DMS153 treated with DMSO at 0.1 percent for 48 hours (cell line): Measurements from ENCODE around the gene CLEC2A.

Source experiments
- DNase-seq: peaks from one replicate; lab custom pipeline; 2025; ENCODE audit not compliant: unreplicated experiment; lab: John Stamatoyannopoulos, UW

Gene CLEC2A

DNA sequence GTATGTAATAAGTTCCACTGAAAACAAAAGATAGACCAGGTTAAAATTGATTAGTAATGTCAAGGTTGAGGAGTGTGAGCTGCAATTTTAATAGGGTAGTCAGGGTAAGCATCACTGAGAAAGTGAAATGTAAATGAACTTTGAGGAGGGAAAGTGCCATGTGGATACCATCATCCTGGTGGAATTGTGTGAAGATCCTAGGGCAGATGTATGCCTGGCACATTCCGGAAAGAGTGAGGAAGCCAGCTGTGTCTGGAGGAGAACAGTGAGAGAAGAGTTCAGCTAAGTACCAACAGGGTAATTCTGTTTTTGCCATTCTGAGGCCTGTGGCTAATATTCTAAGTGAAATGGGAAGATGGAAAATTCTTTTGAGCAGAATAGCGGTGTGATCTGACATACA, 2.9 kb upstream of the CLEC2A start:
- DNase-seq = no peak

DNA sequence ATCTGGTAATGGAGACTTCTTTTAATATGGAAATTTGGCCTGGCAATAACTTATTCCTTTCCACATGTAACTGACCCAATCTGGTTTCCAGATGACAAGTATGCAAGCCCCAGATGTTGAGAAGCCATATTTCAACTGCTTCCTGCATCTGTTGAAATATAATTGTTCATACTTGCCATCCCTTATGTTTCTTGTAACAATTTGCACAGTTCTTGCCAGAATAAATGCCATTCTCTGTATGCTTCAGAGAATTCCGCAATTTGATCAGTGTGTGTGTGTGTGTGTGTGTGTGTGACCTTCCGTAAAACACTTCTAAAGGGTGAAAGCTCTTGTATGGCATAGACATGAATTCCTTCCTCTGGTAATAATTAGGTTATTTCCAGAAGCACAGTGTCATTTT, 1.8 kb upstream of the CLEC2A start:
- DNase-seq = no peak

DNA sequence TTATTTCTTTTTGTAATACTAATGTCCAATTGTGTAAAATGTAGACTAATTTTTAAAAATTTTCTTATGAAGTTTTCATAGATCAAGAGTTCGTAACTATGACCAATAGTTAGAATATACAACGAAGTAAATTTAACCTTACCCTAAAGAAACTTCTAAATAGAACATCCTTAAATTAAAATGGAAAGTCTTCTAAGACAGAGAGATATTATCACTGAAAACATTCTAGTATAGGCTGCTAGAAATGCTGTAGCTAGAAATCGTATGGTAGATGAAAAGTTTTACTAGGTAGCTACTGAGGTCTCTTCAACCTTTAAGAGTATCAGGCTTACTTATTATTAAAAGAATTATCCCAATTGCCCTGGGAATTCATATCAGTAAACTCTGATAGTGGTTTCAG, 925 bp downstream of the CLEC2A start:
- no peak for DNase-seq

DNA sequence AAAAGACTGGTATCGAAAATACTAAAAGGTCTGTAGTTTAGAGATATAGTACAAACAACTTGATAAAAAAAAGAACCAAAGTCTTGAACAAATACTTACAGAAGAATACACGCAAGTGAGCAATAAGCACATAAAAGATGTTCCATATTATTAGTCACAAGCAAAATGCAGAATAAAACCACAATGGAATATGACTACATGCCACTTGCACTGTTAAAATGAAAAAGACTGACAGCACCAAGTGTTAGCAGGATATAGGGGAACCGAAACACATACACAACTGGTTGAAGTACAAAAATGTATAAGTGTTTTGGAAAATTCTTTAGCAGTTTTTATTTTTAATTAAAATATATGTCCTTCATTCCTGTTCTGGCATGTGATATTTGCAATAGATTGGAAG, 3.6 kb downstream of the CLEC2A start:
- no peak for DNase-seq

DNA sequence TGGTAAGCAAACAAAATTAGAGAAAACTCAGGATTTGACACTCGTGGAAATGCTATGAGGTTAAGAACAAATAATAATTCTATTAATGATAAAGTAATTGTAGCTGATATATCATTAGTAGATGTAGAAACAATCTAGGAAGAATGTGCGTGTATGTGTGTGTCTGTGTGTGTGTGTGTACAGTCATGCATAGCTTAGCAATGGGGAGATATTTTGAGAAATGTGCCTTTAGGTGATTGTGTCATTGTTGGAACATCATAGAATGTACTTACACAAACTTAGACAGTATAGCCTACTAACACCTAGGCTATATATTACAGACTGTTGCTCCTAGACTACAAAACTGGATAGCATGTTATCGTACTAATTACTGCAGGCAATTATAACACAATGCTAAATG, 5.3 kb downstream of the CLEC2A start:
- no peak for DNase-seq

DNA sequence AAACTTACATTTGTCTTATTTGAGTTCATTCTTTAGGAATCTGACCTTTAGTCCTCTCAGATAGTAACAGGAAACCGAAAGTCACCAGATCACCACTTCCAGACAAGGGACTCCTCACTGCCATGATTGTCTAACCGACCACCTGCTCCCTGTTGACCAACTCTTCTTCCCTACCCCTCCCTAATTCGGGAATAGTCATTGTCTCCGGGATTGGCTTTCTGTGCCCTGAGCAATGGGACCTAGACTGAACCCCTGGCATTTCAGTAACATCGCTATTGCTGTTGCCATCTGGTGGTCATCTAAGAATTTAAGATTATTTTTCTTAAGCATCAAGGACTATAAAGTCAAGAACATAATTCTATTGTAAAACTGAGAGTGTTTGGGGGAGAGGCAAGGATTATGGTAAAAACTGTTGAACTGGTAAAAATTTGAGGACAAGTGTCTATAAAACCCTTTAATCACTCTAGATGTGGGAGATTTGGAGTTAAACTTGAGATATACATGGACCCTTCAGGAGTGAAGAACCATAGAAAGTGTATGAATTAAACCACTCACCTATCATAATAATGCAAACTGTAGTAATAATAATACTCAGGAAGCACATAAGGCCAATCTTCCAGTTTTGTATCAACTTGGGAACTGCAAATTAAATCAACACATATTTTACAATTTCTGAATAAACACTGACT, 6.3 kb downstream of the CLEC2A start:
- peak; percentile 23 for DNase-seq

DNA sequence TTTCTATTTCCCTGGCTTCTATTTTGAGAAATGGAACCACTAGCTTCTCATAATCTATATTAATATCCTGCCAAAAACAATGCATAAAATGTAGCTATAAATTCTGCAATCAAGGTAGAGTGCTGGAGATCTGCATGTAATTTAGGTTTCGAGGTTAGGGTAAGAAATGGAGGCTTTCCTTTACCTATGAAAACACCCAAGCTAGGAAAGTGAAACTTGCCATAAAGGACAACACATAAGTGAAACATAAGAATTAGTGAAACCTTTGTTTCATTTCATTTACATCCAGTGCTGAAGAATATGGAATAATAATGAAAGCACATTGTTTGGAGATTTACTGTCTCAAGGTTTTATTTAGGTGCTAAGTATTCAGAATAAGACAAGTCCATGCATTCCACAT, 9.7 kb downstream of the CLEC2A start:
- DNase-seq = no peak

DNA sequence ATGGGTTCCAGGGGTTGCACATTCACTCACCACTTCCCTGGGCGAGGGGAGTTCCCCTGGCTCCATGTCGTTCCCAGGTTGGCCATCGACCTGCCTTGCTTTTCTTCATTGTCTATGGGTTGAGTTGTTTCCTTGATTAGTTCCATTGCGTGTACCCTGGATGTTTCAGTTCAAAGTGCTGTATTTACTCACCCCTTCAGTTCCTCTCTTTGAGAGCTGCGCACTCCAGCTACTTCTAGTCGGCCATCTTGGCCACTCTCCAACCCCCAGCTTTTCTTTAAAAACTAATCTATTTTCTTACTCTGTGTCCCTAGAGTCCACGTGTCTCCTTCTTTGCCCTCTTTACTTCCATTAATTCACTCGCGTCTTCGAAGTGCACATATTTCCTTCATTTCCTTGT, 11.7 kb downstream of the CLEC2A start:
- DNase-seq = no peak

DNA sequence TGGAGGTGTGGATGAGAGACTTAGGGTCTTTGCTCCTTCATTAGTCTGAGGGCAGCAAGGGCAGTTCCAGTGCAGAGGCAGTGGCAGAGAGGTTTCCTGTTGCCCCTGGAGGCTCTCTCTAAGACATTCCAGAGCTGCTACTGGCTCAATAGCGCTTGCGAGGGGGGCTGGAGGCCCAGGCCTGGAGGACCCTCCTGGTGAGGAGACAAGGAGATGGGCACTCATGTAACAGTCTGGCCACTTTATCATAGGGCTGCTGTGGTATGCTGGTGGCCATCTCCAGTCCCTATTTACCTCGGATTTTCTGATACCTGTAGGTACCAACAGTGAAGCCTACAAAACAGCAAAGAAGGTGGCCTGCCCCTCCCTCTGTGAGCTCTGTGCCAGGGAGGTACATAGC, 12.7 kb downstream of the CLEC2A start:
- DNase-seq = no peak

DNA sequence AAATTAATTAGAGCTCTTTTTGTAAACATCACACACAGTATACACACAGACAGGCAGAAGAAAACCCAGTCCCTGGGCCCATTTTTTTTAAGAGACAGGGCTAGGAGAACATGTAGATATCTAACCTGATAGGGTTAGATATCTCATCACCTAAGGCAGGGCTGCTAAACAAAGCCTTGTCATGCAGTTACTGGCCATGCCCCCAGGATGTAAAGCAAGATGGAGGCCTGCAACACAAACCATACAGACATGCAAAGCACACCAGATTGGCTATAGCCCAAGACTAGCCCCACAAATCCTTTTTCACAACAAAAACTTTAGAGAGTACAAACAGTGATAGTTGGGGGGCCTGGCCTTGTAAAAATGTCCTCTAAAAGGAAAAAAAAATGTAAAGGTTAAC, 20.5 kb downstream of the CLEC2A start:
- DNase-seq = no peak

DNA sequence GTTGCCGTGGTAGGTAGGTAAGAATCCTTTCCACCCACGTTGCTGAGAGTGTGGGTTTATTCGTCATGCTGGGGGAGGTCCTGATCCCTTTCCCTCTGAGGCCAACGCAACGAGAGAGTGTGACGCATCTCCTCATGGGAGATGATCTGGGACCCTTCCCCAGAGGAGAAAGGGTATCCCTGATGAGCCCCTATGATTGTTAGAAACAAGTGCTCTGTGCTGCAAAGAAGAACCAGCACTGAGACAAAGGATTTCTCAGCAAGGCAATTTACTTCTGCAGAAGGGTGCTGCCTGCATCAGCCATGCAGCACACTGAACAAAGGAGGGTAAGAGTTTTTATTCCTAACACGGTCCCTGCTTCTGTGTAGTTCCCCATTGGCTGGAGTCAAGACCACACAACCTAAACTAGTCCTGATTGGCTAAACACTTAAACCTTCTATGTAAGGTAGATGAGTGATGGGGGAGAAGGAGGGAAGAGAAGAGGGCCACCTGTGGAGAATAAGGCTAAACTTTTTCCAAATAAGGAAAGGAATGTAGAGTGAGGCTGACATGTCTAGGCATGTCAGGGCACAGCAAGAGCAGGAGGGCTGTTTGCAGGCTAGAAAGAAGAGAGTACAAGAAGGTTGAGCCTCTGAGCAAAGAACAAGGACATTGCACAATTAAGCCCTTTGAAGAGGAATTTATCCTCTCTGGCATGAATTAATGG, 21.3 kb downstream of the CLEC2A start:
- no peak for DNase-seq

DNA sequence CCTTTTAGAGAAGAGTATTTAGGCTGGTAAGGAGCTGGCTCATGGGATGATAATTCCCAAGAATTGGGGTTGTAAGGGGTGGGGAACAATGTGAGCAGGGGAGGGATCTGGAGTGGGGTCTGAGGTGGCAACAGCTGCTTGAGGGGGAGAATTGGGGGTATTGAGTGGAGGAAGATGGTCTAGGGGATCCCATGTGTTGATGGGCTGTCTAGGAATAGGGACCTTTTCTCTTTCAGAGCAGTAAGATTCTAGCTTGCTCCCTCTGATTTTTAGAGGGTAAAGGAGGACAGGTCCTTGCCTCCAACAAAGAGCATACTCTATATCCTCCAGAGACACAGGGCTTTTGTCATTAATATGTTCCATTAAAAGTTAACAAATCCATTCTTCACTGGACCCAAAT, 22.4 kb downstream of the CLEC2A start:
- DNase-seq = no peak

DNA sequence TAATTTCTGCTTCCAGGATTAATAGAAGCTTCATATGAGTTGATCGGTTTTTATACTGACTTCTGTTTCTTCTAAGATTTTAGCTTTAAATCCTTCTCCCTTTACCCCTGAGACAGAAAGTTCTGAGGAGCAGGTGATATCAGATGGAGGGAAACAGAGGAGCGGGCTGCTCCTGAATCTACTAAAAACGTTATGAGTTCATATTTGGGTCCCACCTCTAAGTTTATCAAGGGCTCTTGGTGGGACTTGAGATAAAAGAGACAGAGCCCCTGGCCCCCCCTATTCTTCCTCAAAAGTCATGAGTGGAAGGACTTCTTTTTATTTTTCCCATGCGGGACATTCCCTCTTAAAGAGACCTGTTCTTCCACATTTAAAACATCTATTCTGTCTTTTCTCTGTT, 23.8 kb downstream of the CLEC2A start:
- no peak for DNase-seq

DNA sequence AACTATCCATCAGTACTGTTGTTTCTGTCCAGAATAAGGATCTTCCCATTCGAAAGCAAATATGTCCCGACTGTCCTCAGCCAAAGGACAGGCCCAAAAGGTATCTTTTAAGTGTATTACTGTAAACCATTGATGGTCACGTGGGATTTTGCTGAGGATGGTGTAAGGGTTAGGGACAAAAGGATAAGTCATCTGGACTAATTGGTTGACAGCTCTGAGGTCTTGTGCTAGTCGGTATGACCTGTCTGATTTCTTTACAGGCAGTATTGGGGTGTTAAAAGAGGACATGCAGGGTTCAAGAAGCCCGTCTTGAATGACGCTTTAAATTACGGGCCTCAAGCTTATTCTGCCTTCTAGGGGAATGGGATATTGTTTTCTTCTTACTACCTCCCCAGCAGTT, 24.4 kb downstream of the CLEC2A start:
- no peak for DNase-seq

DNA sequence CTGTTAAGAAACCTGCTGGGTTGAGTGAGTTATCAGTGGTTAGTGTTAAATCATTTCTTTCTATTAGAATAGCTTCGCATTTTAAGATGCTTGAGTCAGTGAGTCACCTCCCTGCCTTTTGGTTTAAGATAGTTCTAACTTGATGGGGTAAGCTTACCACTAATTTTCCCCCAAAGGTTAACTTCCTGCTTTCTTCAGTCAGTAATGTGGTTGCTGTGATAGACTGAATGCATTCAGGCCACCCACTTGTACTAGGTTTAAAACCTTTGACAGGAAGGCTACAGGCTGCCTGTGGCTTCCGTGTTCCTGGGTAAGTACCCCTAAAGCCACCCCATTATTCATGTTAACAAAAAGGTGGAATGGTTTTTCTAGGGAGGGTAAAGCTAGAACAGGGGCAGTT, 25.3 kb downstream of the CLEC2A start:
- no peak for DNase-seq

DNA sequence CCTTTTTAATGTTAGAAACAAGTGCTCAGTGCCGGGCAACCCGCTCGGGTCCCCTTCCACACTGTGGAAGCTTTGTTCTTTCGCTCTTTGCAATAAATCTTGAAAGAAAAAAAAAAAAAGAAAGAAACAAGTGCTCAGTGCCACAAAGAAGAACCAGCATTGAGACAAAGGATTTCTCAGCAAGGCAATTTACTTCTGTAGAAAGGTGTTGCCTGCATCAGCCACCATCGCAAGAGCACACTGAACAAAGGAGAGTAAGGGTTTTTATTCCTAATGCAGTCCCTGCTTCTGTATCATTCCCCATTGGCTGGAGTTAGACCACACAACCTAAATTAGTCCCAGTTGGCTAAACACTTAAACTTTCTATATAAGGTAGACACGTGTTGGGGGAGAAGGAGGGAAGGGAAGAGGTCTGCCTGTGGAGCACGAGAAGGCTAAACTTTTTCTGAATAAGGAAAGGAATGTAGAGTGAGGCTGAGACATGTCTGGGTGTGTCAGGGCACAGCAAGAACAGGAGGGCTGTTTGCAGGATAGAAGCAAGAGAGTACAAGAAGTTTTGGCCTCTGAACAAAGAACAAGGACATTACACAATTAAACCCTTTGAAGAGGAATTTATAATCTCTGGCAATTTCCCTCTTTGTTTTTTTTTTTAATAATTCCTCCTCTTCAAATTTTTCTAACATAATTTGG, 29.5 kb downstream of the CLEC2A start:
- no peak for DNase-seq

DNA sequence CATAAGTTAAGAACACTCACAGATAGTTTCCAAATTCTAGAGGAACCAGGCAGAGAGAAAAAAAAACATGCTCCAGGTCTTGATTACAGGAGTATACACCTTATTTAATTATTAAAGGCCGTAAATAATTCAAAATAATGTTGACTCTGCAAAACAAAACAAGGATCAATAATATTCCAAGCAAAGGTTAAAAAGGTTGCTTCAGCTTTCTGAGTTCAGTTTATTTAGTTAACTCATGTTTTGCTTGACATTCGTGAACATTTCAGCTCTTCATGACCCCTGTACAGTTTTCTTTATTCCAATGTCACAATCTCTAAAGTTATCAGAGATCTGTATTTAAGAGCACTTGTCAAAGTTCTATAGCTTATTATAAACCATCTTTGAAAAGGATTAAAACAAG, 31.2 kb downstream of the CLEC2A start:
- no peak for DNase-seq

DNA sequence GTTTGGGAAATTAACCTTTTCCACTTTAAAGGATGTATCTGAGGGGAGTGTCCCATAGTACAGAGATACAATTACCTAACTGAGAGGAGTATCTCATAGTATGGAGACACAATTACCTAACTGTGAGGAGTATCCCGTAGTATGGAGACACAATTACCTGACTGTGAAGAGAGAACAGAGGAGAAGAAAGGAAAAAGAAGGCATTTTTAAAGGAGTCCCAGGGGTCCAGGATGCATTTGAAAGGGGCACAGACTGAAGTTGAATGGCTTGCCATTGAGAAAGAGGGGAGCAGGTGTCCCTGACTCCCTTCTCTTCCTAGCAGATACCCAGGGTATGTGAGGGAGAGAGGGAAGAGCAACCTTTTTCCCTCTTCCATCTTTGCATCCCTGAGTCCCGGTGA, 33.0 kb downstream of the CLEC2A start:
- no peak for DNase-seq

DNA sequence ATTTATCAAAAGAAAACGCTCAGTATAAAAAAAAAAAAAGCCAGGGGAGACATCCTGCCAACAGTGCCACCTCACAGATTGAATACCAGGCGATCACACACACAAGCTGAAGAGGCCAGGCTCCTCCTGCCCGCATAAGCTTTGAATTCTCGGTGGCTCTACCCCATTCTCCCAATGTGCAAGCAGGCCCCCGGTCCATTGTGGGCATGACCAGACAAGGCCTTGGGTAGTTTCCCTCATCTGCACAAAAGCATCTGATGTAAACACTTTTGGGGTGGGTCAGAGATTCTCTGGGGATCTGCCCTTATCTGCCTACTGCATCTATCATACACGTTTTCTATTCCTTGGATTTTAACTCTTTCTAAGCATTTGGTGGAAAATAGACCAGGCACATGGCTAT, 34.6 kb downstream of the CLEC2A start:
- no peak for DNase-seq

DNA sequence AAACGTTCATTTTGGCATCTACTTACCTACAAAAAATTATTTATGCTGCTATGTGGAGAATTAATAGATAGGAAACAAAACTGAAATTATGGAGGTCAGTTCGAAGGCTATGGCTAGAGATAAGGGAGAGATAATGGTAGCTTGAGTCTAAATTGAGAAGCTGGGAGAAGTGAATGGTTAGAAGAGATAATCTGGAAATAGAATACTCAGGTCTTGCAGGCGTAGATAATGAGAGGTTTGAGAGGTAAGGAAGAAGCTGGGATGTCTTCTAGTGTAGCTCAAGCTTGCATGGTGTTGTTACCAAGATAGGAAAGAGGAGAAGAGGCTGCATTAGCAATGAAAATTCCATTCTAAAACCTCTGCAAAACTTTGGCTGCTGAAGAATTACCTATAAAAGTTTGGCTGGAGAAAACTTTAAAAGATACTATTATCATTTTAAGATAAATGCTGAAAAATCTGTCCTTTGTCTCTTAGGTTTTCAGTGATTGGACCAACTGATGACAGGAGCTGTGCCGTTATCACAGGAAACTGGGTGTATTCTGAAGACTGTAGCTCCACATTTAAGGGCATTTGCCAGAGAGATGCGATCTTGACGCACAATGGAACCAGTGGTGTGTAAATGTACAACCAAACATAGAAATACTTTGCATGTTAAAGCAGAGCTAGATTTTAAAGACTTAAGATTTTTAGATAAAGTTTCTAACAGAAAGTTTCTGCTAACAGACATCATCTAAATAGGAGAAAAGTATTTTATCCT, 36.8 kb downstream of the CLEC2A start:
- no peak for DNase-seq

DNA sequence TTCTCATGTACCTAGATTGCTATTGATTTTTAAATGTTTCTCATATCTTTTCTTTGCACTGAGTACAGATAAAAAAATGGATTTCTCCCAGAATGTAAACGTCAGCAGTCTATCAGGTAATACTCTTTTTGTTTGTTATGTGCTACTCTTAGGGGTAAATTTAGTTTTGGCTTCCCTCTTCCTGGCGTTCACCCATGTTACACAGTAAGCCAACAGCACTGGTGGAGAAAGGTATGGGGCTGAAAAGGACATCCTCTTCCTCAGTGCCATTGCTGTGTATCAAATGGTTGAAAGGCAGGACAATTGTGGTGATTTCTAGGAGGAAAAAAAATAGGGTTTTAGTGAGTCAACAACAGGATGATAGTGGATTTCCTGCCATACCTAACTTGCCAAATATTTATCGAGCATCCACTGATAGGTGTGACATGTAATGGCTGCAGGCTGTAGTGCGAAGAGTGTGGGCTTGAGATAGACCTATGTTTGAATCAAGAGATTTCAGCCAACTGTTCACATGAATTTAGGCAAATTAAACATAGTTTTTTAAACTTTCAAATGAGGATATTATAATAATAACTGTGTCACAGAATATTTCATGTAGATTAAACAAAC, 43.4 kb downstream of the CLEC2A start:
- DNase-seq = no peak
